ENCODE results near the gene VAT1. TPM values are rescaled to one million over a fixed set of nuclear protein-coding genes. Genes with fewer than 3 reads are reported as not detected.

Gene VAT1
- polyA plus RNA-seq, 1 of the 3 experiments (the other 2 are of a cell fraction): 170 TPM

DNA sequence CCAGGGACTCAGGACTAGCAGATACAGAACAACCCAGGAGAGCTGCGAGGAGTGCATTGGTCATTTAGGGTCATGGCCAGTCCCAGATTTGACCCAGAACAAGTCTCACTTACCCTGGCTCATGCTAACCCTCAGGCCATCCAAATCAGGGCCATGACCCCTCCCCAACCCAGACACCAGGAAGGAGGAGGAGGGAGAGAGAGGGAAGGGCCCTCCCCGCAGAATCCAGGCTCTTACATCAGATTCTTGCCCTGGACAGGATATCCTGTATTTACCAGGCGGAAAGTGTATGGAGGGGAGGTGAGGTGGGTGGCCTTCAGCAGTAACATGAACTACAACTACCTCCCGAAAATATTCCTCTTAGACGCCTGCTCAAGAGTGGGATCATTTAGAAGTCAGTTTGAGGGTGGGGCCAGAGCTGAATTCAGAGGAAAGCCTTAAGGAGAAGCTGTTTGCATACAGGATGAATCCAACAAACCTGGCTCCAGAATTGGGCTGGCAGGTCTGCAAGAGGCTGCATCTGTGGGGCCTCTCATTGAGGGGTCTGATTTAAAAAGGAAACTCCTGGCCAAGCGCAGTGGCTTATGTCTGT, 2.1 kb downstream of the VAT1 start:
- Histone ChIP-seq H3K27me3 (ENCODE audit: insufficient read depth) (no peaks in the 10 kb centered on the region), H3K79me2 (ENCODE audit: insufficient read depth) (peaks cover 31% of the 10 kb centered on the region), H3K9me3 (no peaks in the 10 kb centered on the region), H3K4me2 (peak overlapping the region; percentile 98), H3K9ac (no peak overlapping the region; the same call in 1 of the 2 replicates), H3K36me3 (replicated peaks in 1 of 2; ENCODE audit: control insufficient read depth in 1 of 2, insufficient read depth in 2 of 2, low read length in 1 of 2) (peaks cover 15 to 24% of the 10 kb centered on the region in 2 experiments), H3K4me1 (ENCODE audit: control insufficient read depth in 1 of 2, insufficient read depth in 2 of 2, low read depth in 1 of 2, low read length in 1 of 2) (peaks cover 0 to 26% of the 10 kb centered on the region in 2 experiments; a peak in 2 of 4 replicates), H2AFZ (ENCODE audit: low read depth) (no peak overlapping the region), H3K9me2 (no peaks in the 10 kb centered on the region), H4K20me1 (ENCODE audit: insufficient read depth) (0 out of 2 replicates have a peak, but pooled peaks cover 6% of the 10 kb centered on the region), H3K4me3 (ENCODE audit: low read depth in 2 of 2, low read length in 1 of 2) (peak overlapping the region in 1 of 2 experiments; percentile 99; a peak in 2 of 4 replicates), H3F3A (replicated peaks; ENCODE audit: insufficient read depth) (peaks cover 6% of the 10 kb centered on the region), H3K27ac (ENCODE audit: low read depth in 2 of 2, low read length in 1 of 2) (peak overlapping the region in 1 of 2 experiments; percentile 20; a peak in 1 of 4 replicates)
- ChIA-PET CTCF (interaction anchor here (3.1 kb wide), 1 partner anchor 22 kb away, joined by 11 read pairs; the partner anchor contains the start of gene RPL27), POLR2A (interaction anchor here (2.5 kb wide), 1 partner anchor 22 kb away, joined by 15 read pairs; the partner anchor contains the start of gene RPL27)
- TF ChIP-seq FOXJ3 (CRISPR knock-in tag; IDR thresholded peaks at IDR 0.05) (no peak), MXI1 (IDR thresholded peaks at IDR 0.05; ENCODE audit: low read depth, low read length) (no peak), SMC3 (IDR thresholded peaks at IDR 0.05; ENCODE audit: low read depth, low read length) (no peak), GATA2 (CRISPR knock-in tag; IDR thresholded peaks at IDR 0.05) (no peak), TCF12 (IDR thresholded peaks at IDR 0.05) (no peak), SIN3A (IDR thresholded peaks at IDR 0.05; ENCODE audit: borderline replicate concordance, low read depth, low read length) (no peak), ELF1 (IDR thresholded peaks at IDR 0.05) (no peak), RCOR1 (IDR thresholded peaks at IDR 0.05; ENCODE audit: low read length) (no peak), MEF2A (IDR thresholded peaks at IDR 0.05; ENCODE audit: borderline replicate concordance, low read depth) (no peak), RAD21 (IDR thresholded peaks at IDR 0.05; ENCODE audit: low read length) (no peak), NRF1 (IDR thresholded peaks at IDR 0.05; ENCODE audit: low read depth, low read length) (no peak), GABPA (IDR thresholded peaks at IDR 0.05; ENCODE audit: low read depth) (no peak), FOXM1 (IDR thresholded peaks at IDR 0.05; ENCODE audit: low read depth) (no peak), TEAD4 (IDR thresholded peaks at IDR 0.05; ENCODE audit: borderline replicate concordance, insufficient read depth) (no peak)
- TF ChIP-seq, protein P1, sequence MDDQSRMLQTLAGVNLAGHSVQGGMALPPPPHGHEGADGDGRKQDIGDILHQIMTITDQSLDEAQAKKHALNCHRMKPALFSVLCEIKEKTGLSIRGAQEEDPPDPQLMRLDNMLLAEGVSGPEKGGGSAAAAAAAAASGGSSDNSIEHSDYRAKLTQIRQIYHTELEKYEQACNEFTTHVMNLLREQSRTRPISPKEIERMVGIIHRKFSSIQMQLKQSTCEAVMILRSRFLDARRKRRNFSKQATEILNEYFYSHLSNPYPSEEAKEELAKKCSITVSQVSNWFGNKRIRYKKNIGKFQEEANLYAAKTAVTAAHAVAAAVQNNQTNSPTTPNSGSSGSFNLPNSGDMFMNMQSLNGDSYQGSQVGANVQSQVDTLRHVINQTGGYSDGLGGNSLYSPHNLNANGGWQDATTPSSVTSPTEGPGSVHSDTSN (IDR thresholded peaks at IDR 0.05): no peak
- TF ChIP-seq, protein P2, sequence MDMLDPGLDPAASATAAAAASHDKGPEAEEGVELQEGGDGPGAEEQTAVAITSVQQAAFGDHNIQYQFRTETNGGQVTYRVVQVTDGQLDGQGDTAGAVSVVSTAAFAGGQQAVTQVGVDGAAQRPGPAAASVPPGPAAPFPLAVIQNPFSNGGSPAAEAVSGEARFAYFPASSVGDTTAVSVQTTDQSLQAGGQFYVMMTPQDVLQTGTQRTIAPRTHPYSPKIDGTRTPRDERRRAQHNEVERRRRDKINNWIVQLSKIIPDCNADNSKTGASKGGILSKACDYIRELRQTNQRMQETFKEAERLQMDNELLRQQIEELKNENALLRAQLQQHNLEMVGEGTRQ (IDR thresholded peaks at IDR 0.05; ENCODE audit: borderline replicate concordance, low read depth, low read length): no peak
- TF ChIP-seq, protein P3, sequence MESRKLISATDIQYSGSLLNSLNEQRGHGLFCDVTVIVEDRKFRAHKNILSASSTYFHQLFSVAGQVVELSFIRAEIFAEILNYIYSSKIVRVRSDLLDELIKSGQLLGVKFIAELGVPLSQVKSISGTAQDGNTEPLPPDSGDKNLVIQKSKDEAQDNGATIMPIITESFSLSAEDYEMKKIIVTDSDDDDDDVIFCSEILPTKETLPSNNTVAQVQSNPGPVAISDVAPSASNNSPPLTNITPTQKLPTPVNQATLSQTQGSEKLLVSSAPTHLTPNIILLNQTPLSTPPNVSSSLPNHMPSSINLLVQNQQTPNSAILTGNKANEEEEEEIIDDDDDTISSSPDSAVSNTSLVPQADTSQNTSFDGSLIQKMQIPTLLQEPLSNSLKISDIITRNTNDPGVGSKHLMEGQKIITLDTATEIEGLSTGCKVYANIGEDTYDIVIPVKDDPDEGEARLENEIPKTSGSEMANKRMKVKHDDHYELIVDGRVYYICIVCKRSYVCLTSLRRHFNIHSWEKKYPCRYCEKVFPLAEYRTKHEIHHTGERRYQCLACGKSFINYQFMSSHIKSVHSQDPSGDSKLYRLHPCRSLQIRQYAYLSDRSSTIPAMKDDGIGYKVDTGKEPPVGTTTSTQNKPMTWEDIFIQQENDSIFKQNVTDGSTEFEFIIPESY (IDR thresholded peaks at IDR 0.05; ENCODE audit: borderline replicate concordance, low read depth): no peak
- TF ChIP-seq, protein P4, sequence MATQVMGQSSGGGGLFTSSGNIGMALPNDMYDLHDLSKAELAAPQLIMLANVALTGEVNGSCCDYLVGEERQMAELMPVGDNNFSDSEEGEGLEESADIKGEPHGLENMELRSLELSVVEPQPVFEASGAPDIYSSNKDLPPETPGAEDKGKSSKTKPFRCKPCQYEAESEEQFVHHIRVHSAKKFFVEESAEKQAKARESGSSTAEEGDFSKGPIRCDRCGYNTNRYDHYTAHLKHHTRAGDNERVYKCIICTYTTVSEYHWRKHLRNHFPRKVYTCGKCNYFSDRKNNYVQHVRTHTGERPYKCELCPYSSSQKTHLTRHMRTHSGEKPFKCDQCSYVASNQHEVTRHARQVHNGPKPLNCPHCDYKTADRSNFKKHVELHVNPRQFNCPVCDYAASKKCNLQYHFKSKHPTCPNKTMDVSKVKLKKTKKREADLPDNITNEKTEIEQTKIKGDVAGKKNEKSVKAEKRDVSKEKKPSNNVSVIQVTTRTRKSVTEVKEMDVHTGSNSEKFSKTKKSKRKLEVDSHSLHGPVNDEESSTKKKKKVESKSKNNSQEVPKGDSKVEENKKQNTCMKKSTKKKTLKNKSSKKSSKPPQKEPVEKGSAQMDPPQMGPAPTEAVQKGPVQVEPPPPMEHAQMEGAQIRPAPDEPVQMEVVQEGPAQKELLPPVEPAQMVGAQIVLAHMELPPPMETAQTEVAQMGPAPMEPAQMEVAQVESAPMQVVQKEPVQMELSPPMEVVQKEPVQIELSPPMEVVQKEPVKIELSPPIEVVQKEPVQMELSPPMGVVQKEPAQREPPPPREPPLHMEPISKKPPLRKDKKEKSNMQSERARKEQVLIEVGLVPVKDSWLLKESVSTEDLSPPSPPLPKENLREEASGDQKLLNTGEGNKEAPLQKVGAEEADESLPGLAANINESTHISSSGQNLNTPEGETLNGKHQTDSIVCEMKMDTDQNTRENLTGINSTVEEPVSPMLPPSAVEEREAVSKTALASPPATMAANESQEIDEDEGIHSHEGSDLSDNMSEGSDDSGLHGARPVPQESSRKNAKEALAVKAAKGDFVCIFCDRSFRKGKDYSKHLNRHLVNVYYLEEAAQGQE (IDR thresholded peaks at IDR 0.05; ENCODE audit: low read depth, low read length): no peak
- DNase-seq: no peak
- WGBS (ENCODE audit: low lambda C conversion rate): 84% methylated on average over 6 of the region's 6 CpGs

Data from SK-N-SH (cell line).